HG03066 (cell line): ENCODE results near the gene GID4.

ENCODE experiments used
- ATAC-seq: cut with Tn5 transposase; IDR thresholded peaks from one replicate; pipeline ENCODE4 v1.9.1; 2021; ENCODE audit warnings: low read depth; ENCODE audit not compliant: unreplicated experiment

The GID4 gene

DNA sequence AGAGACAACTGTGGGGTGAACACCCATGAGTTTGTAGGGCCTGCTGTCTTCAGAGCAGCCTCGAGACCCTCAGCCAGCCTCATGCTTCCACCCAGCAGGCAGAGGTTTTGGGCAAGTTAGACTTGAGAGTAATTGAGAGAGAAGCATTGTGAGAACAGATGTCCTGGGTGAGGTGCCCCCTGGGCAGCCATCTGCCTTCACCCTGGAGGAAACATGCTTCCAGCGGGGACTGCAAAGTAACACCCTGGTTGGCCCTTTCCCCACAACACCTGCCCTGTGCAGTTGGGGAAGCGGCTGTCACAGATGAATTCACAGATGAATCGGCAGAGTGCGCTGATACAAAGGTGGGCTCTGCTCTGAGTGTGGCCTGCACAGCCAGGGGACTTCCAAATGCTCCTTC lies 23.6 kb upstream of the GID4 start:
- ATAC-seq, result no peak

DNA sequence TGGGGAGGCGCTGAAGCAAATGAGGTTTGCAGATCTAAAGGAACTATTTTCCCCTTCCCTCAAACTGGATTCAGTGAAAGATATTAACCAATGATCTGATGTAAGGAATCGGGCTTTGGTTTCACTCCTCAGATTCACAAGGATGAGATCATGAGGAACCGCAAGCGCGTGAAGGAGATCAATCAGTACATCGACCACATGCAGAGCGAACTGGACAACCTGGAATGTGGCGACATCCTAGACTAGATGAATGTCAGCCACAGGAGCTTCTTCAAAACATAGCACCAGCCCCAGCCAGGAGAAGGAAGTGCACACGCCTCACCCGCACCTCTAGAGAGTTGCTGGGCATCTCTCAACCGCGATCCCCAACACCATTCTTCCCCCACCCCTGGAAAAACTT lies 22.8 kb upstream of the GID4 start:
- ATAC-seq, result no peak

DNA sequence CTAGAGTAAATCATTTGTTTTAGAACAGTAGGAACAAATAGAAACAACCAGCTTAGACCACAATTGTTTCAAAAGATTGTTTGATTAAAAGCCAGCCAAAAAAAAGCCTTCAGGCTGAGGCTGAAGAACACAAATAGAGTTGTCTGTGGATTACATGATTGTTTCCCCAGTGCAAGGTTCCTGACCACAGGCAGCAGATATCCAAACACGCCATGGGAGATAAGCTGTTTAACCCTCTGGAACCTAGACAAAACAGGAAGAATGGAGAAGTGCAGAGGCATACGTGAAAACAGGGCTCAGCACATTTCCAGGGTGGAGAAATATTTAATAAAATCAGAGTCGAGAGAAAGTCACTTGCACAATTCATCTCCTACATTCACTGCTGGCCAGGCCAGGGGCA lies 21.2 kb upstream of the GID4 start:
- no peak for ATAC-seq

DNA sequence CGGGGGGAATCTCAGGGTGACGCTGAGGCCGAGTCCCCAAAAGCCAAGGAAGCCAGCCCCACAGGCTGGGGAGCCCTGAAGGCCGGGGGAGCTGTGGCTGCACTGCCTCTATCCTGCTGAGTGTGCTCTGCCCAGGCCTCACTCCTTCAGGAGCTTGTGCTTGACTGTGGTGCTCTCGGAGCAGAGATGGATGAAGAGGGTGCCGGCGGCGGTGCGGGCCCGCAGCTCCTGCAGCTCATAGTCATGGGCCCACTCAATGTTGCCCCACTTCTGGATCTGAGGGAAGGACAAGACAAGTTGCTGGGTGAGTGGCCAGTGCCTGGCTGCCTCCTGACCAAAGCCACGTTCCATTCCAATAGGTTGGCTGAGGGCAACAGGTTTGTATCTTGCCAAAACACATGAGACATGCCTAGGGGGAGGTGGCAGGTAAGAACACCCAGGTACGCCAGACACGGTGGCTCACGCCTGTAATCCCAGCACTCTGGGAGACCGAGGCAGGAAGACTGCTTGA lies 20.7 kb upstream of the GID4 start:
- no peak for ATAC-seq

DNA sequence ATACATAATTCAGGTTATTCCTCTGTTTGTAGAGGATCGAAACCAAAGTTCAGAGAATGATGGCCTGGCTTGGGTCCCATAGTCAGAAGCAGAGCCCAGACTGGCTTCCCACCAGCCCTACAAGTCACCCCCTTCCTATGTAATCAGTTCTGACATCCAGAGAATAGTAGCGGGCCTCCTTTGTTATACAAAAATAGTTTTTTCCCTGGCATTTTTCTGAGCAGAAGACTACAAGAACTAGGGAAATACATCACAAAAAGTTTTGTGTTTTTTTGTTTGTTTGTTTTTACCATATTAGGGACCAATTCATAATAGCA lies 19.4 kb upstream of the GID4 start:
- no peak for ATAC-seq

DNA sequence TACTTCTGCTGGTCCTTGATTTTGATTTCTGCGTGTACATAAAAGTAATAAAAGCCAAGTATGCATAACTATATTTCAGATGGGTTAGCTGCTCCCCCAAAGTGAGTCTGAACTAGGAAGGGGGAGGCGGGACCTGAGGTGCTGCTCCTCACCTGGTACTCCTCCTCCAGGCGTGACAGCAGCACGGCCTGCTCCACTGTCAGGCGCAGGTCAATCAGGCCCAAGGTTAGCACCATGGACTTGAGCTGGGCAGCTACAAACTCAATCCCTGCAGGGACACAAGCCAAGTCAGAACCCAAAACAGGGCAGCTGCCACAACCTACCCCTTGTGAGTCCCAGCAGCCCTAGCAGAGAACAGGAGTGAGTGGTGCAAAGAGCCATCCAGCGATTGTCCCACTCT lies 18.2 kb upstream of the GID4 start:
- no peak for ATAC-seq

DNA sequence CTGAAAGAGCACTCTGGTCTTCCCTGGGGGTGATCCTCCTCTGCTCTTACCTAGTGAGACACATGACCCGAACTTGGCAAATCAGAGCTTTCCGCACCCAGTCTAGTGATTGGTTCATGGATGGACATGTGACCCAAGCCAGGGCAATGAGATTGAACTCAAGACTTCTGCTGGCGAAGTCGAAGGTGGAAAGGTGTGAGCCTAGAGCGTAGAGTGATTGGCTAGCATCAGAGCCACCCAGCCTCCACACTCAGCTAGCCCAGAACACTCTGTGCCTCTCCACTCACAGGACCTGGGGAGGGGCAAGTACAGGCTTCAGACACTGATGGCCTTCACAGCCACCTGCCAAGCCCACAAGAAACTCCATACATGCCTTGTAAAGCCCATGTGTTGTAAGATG lies 17.8 kb upstream of the GID4 start:
- no peak for ATAC-seq

DNA sequence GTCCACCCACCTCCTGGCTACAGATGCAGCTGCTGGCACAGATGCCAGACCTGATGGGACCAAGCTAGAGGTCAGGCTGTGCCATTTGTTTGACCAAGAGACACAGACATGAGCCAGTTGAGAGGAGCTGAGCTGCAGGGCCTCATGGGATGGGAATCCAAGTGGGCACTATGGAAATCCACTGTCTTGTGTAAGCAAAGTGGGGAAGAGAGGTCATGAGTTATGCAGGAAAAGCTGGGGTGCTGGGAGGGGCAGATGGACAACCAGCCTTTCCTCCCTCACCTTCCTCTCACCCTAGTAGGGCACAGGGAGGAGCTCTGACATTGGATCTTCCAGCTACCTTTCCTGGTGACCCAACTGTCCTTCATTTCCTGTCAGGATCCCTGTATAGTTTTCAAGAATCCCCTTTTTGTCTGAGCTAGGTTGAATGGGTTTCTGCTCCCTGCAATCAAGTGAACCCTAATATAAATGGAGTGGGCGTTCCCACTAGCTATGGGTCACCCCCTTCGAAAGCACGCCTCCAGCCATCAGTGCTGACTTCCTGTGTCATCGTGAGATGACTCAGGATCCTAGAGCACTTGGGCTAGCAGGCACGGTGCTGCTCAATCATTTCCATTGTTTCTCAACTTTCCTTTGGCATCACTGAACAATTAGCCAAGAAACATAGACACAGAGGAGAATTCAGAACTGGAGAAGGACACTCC lies 13.8 kb upstream of the GID4 start:
- ATAC-seq, result peak; percentile 60

DNA sequence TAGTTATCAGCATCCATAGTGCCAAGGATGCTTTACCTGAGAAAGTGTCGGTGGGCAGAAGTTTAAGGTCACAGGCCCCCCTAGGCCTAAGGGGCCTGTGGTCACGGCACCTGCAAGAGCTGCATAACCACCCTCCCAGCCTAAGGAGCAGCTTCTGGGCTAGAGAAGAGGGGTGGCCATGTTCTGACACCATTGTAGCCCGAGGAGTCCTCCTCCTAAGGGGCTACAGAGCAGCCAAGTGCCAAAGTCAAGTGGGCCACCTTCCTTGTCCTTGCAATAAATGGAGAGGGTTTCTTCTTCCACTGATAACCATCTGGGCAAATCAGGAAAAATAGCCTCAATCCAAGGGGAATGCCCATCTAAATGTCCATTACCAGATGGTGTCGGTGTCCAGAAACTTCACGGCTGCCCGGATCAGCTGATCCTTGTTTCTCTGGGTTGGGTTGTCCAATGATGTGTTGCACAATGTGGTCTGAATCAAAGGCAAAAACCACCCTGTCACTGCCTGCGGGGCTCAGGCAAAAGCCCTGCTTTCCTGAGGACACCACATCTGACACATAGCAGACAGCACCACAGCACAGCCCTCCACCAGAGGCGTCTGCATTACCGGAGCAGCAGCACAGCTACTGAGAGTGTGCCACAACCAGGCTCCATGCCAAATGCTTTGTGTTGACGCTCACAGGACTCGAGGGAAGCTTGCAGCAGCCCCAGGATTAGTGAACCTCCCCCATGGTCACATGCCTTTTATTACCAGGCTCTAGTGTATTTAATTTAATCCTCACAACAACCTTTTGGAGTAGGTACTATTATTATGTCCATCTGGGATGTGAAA lies 13.0 kb upstream of the GID4 start:
- ATAC-seq, result no peak

DNA sequence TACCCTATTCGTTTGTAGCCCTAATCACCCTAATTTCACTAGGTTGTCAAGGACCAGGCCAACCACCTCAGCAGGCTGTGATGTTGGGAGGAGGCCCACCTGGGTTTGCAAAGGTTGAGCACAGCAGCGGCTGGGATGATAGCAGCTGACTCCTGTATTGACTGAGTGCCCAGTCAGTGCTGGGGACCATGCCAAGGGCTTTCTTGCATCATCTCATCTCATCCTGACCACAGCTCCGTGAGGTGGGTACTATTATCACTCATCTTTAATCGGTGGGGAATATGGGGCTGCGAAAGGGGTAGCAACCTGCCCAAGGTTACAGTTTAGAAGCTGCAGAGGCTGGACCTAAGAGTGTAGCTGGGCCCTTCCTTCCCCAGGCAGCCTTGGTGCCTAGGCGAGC lies 11.9 kb upstream of the GID4 start:
- no peak for ATAC-seq

DNA sequence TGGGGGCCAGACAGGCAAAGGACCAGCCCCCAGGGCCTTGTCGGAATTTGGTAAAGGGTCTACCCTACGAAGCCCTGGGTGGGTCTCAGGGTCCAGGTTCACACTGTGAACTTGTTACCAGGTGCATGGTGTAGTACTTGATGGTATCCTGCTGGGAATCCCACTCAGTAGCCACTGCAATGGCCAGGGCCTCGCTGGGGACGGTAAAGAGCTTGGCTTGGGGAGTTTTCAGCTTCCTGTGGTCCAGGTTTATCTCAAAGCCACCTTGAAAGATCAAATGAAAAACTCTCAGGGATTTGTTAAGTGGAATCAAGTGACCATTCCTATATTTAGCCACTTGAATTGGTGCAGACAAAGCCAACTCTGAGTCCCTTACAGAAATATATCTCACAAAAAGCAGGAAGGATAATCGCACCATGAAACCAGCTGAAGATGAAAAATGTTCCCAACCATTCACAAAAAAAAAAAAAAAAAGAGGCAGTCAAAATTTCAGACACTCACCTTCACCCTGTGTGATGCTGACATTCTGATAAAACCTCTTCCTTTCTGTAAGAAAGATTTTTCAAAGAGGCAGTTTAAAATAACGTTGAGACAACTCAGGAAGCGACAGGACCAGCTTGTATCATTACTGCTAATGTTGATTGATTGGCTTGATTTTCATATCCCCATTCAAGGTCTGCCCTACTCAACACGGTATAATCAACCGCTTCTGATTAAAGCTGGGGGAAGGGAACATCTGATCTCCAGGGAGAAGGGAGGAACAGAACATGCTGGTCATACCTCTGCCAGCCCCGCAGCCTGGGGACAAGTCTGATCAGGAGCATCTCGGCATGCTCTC lies 10.9 kb upstream of the GID4 start:
- no peak for ATAC-seq

DNA sequence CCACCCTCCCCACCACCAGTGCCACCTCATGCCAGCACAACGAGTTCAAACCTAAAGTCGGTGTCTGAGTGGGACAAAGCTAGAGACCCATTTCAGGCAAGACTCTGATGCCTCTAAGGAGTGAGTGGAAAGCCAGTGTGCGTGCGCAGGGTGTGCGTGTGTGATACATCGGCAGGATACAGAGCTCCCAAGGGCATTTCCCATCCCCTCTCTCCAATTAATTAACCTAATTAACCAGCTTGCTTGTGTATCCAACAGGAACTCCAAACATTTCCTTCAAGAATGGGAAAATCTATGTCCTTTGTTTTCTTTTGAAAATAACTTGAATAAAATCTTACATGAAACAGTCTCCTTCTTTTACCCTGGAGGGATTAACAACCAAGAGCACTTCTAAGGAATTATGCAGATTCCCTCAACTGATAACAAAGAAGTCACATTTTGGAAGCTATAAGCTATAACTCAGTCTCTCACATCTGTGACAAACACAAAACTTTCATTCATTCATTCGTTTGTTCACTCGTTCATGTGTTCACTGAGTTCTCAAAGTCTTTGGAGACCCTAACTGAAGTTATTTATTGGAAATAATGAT lies 10.2 kb upstream of the GID4 start:
- no peak for ATAC-seq

DNA sequence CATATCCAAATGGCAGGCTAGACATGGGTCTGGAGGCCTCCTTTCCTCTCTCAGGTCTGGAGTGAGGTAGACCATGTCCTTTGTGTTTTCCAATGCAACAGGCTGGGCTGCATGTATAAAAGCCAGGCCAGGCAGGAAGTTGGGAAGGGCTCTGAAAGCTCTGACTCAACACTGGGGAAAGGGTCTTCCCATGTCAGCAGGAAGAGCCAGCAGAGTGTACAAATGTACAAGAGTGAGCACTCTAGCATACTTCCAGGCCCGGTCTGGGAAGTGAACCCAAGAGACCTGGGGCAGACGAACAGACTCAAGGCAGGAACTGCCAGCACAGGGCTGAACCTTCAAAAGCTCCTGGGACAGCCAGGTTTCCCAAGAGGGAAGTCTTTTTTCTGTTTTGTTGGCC lies 7.3 kb upstream of the GID4 start:
- ATAC-seq, result no peak

DNA sequence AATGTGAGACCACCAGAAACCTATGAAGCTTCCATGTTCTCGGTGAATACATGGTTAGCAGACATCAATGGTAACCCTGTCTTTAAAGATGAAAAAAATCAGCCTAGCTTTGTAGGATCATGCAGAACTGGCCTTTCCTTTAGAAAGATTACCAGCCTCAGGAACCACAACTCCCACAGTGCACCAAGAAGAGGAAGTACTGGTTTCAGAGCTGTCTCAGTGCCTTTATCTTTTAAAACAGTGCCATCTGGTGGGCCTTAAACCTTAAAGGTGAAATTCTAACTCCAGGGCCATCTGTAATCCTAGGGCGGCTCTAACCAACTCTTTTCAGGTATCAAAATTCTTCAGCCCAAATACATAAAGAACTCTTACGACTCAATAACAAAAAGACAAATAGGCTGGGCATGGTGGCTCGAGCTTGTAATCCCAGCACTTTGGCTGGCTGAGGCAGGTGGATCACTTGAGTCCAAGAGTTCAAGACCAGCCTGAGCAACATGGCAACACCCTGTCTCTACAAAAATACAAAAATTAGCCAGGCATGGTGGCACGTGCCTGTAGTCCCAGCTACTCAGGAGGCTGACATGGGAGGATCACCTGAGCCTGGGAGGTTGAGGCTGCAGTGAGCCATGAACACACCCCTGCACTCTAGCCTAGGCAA lies 5.6 kb upstream of the GID4 start:
- ATAC-seq, result peak; percentile 60

DNA sequence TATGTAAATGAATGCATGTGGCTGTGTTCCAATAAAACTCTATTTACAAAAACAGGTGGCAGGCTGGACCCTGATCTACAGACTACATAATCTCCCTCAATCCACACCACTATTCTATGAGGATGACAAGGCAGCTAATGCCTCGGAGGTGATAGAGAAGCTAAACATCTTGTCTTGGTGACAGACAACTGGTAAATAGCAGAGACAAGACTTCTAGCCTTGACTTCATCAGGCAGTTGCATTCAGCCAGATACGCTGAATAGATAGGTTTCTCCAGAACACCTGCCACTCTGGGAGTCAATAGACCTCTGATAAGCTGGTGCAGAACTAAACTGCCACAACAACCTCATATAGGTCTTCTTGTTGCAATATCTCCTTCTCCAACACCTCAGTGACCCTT lies 3.5 kb upstream of the GID4 start:
- no peak for ATAC-seq

DNA sequence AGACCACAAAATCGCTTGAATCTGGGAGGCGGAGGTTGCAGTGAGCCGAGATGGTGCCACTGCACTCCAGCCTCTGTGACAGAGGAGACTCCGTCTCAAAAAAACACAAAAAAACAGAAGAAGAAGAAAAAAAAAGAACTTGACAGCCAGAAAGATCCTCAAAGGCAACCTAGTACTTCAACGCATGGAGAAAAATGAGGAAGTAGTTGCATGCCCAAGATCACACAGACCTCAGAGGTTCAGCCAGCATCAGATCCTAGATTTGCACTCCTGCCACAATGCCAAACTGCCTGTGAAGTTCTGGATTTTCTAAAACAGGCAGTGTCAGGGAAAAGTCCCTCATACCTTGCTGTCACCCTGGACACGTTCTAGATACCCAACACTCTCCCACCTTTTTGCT lies 1.7 kb upstream of the GID4 start:
- no peak for ATAC-seq

DNA sequence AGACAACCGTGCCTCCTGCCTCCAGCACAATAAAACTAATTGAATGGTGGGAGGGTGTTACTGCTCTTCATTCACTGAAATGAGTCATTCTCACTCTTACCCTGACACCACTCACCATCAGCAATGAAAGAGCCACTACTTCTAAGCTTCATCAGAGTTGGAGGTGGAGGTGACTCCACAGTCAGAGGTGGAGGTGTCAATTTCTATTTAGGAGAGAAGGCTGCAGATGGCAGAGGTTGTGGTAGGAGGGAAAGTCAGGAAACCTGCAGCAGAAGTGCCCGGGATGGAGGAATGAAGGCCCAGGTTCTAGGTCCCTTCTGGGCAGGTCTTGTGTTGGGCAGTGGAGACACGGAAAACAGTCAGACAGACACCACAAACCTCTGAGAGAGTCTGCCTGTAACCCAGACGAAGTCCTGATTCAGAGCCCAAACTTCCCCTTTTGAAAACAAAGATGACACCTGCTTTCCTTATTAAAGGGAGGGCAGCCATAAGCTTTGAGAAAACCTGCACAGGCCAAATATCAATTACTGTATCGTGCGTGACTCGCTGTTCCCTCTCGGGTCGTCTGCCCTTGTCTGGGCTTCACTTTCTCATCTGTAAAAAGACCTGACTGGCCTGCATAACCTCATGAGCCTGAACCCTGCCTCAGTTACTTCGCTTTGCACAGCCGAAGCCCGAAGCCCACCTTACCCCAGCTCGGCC lies 908 bp upstream of the GID4 start:
- no peak for ATAC-seq

DNA sequence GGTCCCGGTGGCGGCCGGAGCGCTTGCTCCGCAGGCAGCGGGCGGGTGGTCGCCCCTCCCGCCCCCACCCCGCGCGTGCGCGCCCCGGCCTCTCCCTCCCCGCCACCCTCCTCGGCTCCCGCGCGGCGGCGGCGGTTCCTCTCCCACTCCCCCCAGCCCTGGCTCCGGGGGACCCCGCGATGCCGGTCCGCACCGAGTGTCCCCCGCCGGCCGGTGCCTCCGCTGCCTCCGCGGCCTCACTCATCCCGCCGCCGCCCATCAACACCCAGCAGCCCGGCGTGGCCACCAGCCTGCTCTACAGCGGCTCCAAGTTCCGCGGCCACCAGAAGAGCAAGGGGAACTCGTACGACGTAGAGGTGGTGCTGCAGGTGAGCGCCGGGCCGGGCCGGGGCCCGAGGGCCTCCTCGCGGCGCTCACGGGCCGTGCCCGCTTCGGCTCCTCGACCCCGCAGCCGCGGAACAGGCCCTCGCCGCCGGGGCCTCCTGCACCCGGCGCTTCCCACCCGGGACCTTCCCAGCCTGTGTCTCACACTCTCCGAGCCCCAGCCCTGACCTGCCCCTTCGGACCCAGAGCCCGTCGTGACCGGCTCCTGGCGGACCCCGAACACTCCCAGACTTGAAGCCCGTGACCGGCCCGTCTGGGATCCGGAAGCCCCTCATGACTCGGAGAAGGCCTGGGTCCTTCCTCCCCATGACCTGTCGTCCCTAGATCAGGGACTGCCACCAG lies 490 bp downstream of the GID4 start:
- peak; percentile 20 for ATAC-seq

DNA sequence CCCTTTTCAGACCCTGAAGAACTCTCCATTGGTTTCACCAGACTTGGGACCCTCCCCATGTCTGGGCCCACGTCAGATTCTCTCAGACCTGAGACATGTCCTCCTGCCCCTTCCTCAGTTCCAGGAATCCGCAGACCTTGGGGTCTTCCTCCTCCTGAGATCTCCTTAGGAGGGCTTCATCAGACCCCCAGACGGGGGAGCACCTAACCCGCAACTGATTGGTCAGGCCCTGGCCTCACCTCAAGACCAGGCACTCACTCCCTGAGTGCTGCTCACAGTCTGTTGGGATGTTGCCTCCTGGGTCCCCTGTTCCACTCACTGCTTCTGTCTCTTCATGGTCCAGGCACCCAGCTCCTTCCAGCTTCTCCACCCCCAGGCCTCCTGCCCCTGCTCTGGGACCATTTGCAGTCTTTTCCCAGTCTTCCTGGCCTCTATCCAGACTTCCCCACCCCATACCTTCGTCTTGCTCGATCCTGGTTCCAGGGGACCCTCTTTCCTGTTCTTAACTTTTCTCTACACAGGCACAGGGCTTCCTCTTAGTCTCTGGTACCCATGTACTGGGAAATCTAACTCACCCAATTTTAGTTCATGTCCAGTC lies 1.2 kb downstream of the GID4 start:
- ATAC-seq, result no peak
